GM12891 (cell line): Measurements from ENCODE around the gene KIF16B.
"Not testable (repeated sequence)": the region's sequence is repeated elsewhere in the genome, so short reads cannot be mapped to it uniquely, and the experiment has no call there.

Experiments used
- DNase-seq: peaks from one replicate; pipeline ENCODE4 v3.0.0; 2011; ENCODE audit warnings: low spot score; ENCODE audit not compliant: insufficient read length
- FAIRE-seq: peaks from 2 replicates; lab custom pipeline; 2011; peaks lifted over from hg19 to GRCh38; lab: Jason Lieb, UNC
- PAX5 ChIP-seq: IDR thresholded peaks from 2 replicates; pipeline ENCODE4 v1.6.1; 2011; ENCODE audit warnings: low read length, moderate library complexity, mild to moderate bottlenecking; ENCODE audit not compliant: insufficient read depth, severe bottlenecking
- POLR2A ChIP-seq: IDR thresholded peaks from 2 replicates; pipeline ENCODE4 v1.6.1; 2011; ENCODE audit warnings: low read depth, low read length, control low read depth
- POLR2AphosphoS5 ChIP-seq: IDR thresholded peaks from 2 replicates; pipeline ENCODE4 v1.6.1; 2011; ENCODE audit warnings: low read depth, low read length, control low read depth
- POU2F2 ChIP-seq: IDR thresholded peaks from 2 replicates; pipeline ENCODE4 v1.6.1; 2011; ENCODE audit warnings: low read depth, mild to moderate bottlenecking, control low read depth, low read length, moderate library complexity
- SPI1 ChIP-seq: IDR thresholded peaks from 2 replicates; pipeline ENCODE4 v1.6.1; 2011; ENCODE audit warnings: low read depth, low read length, control low read depth
- TAF1 ChIP-seq: IDR thresholded peaks from 2 replicates; pipeline ENCODE4 v1.6.1; 2011; ENCODE audit warnings: low read depth, low read length, control low read depth

Gene KIF16B

DNA sequence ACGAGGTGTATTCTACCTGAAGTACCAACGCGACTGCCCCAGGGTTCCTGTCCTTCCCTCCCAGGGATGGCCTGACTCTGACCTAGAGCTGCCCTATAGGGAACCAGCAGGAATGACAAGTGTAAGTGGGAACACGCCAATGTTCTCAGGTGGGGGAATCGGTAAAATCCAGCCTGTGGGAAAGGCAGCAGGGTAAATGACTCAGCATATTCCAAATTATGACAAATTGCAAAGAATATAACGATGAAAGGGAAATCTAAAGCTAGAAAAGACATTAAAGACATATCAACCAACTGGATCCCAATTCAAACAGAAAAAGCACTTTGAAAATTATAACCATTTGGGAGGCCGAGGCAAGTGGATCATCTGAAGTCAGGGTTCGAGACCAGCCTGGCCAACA, 41.8 kb downstream of the KIF16B start:
- FAIRE-seq (no peak), DNase-seq (no peak)
- TF ChIP-seq POU2F2 (no peak), TAF1 (no peak), PAX5 (no peak), SPI1 (no peak)

- DNase-seq (no peak), FAIRE-seq (no peak)
- TF ChIP-seq SPI1 (no peak), PAX5 (no peak), POLR2A (no peak), POLR2AphosphoS5 (no peak), POU2F2 (no peak), TAF1 (no peak)
These were observed 43.0 kb downstream of the KIF16B start for GRCh38 chr20:16530201-16530681.

GRCh38 chr20:16528078-16528477, 45.2 kb downstream of the KIF16B start:
- DNase-seq (no peak), FAIRE-seq (no peak)
- no peak for TF ChIP-seq PAX5
- no peak for TF ChIP-seq POLR2AphosphoS5
- TF ChIP-seq POU2F2, result no peak
- no peak for TF ChIP-seq SPI1

GRCh38 chr20:16527438-16527837, 45.8 kb downstream of the KIF16B start:
- DNase-seq (no peak), FAIRE-seq (no peak)

GRCh38 chr20:16526433-16527380, 46.5 kb downstream of the KIF16B start:
- no peak for TF ChIP-seq TAF1
- TF ChIP-seq POU2F2, result no peak
- TF ChIP-seq SPI1, result no peak
- no peak for TF ChIP-seq POLR2A
- no peak for TF ChIP-seq POLR2AphosphoS5
- TF ChIP-seq PAX5, result no peak
- FAIRE-seq (no peak), DNase-seq (no peak)

More at GRCh38 chr20:16527438-16527837, 45.8 kb downstream of the KIF16B start:
- TF ChIP-seq POU2F2, result no peak

- FAIRE-seq, DNase-seq: not testable (repeated sequence)
These were observed 50.6 kb downstream of the KIF16B start for GRCh38 chr20:16522651-16523050.

DNA sequence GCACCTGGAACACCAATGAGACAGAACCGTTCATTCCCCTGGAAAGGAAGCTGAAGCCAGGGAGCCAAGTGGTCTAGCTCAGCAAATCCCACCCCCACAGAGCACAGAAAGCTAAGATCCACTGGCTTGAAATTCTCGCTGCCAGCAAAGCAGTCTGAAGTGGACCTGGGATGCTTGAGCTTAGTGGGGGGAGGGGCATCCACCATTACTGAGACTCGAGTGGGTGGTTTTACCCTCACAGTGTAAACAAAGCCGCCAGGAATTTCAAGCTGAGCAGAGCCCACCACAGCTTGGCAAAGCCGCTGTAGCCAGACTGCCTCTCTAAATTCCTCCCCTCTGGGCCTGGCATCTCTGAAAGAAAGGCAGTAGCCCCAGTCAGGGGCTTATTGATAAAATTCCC, 53.1 kb downstream of the KIF16B start:
- DNase-seq (no peak), FAIRE-seq (no peak)
- TF ChIP-seq POLR2AphosphoS5 (no peak), POU2F2 (no peak), PAX5 (no peak), SPI1 (no peak), TAF1 (no peak), POLR2A (no peak)

DNA sequence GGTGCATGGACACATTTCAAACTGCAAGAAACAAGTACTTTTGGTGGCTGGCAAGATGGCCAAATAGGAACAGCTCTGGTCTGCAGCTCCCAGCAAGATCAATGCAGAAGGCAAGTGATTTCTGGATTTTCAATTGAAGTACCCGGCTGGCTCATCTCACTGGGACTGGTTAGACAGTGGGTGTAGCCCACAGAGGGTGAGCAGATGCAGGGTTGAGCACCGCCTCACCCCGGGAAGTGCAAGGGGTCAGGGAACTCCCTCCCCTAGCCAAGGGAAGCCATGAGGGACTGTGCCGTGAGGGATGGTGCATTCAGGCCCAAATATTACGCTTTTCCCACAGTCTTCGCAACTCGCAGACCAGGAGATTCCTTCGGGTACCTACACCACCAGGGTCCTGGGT, 53.6 kb downstream of the KIF16B start:
- not testable (repeated sequence) for DNase-seq, FAIRE-seq

DNA sequence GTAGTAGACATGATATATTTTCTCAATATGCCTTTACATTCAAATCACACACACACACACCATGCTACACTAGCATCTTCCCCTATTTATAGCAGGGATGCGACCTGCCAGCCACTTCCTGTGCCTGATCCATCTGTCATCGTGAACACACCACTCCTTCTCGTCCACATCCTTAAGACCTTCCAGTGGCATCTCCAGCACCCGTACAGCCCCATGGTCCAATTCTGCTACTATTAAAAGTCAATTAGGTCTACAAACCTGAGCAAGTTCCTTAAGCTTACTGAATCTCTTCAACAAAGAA, 54.5 kb downstream of the KIF16B start:
- TF ChIP-seq PAX5 (no peak), POU2F2 (no peak)
- DNase-seq, result no peak
- no peak for FAIRE-seq

DNA sequence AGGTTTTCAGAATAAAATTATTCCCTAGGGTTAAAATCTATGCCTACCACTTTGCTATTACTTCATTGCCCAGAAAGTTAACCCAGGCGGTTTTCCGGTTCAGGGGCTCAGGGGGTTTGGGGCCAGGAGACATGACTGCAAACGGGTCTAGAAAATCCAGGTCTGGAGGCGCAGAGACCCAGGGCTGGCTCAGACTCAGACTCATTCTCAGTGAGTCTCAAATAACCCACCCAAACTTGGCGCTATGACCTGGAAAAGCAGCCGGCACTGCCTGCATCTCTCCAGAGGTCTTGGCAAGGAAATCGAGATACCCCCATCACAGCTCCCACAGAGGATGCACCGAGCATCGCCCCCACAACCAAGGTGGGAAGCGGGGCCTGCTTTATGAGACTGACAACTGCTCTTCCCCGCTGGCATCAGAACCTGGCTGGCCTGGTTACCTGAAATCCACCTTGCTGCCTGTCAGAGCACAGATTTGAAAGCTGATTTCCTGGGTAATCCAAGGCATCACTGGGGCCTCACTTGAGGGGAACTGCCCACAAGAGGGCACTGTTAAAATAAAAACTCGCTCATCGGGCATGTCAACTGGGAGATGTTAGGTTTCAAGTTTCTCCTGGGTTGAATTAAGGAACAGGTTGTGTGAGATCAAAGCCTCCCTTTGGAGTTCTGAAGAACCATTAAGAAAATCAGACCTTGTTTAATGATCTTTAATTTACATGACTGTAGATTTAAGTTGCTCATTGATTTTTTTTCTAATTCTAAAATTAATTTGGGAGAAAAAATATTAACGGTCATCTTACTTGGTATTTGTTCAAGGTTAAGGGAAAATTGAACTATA, 55.1 kb downstream of the KIF16B start:
- TF ChIP-seq POU2F2, result no peak
- no peak for TF ChIP-seq POLR2AphosphoS5
- TF ChIP-seq SPI1, result no peak
- TF ChIP-seq POLR2A, result no peak
- TF ChIP-seq TAF1, result no peak
- no peak for TF ChIP-seq PAX5
- DNase-seq (peak; percentile 27), FAIRE-seq (no peak)

DNA sequence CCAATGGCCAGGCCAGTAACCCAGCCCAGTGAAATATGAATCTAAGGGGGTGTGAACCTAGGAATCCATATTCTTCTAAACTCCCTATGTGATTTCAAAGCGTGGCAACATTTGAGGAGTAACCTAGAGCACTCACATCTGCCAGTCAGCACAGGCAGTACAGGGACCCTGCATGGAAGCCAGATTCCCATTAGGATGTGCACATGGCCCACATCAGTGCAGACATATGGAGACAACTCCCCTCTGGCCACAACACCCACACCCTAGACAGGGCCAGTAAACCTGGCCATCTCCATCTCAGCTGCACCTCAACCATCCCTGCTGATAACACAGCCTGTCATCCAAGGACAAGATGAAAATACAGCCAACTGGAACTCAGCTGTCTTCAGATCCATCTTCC, 56.5 kb downstream of the KIF16B start:
- FAIRE-seq, result no peak

More for the DNA sequence above, 56.5 kb downstream of the KIF16B start:
- DNase-seq, result no peak
- TF ChIP-seq PAX5 (no peak), POU2F2 (no peak), TAF1 (no peak), POLR2A (no peak), SPI1 (no peak), POLR2AphosphoS5 (no peak)
